Measurements from ENCODE around the gene OR10T2.

DNA sequence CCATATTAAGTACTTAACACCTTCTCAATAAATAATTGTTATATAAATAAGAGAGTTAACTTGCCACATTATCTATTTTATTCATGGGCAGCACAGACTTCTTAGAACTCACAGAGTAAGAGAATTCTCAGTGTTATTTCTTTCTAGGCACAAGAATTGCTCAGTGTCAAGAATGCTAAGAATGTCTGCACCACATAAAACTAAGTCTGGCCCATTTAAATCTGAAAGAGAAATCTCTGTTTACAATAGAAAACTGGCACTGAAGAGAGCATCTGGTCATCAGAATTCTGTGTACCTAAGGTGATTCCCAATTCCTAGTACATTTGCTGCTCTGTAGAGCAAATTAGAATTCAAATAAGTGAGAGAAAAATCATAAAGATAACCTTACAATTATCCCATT lies 22.9 kb upstream of the OR10T2 start:
- TF ChIP-seq CTCF (conservative IDR thresholded peaks at IDR 0.05 in 1 of 2, IDR thresholded peaks at IDR 0.05 in 1 of 2; ENCODE audit: extremely low read depth in 1 of 2, insufficient read depth in 1 of 2, low read depth in 1 of 2, low read length in 2 of 2) (no peak), EZH2 (IDR thresholded peaks at IDR 0.05; ENCODE audit: borderline replicate concordance, low read length) (no peak)

Data from mammary epithelial cell (primary cell).